Cardiac muscle cell (in vitro differentiated cells and primary cell): ENCODE measurements around the gene PTGFRN. TPM values are rescaled to one million over a fixed set of nuclear protein-coding genes. Genes with fewer than 3 reads are reported as not detected.

Experiments
- DNase-seq, 2 donors: peaks; one replicate each; pipeline versions ENCODE4 v3.0.0 to v3.0.0-alpha.2; 2010 to 2017; ENCODE audit warnings: low read depth in 1 of 2, low spot score in 1 of 2
- H3K27ac ChIP-seq: fragments of 200-600 bp; sonication (generic); 2 replicates; pipeline ENCODE4 v1.5.1; 2016
- H3K27me3 ChIP-seq: fragments of 200-600 bp; sonication (generic); 2 replicates; pipeline ENCODE4 v1.6.0; 2016; ENCODE audit warnings: control low read depth
- H3K36me3 ChIP-seq: fragments of 200-600 bp; sonication (generic); 2 replicates; pipeline ENCODE4 v1.5.1; 2016; ENCODE audit warnings: control low read depth
- H3K4me1 ChIP-seq: fragments of 200-600 bp; sonication (generic); 2 replicates; pipeline ENCODE4 v1.8.1; 2017; ENCODE audit warnings: low read depth, mild to moderate bottlenecking, mixed run types
- H3K4me3 ChIP-seq: fragments of 200-600 bp; sonication (generic); 2 replicates; pipeline ENCODE4 v1.5.1; 2016; ENCODE audit warnings: mild to moderate bottlenecking
- H3K9me3 ChIP-seq: fragments of 200-600 bp; sonication (generic); 2 replicates; pipeline ENCODE4 v1.5.1; 2017; ENCODE audit warnings: low read depth, mild to moderate bottlenecking, control low read depth
- polyA plus RNA-seq: library from polyadenylated mRNA; unstranded; fragments of >200 nt; fragmentation: Nextera tagmentation; extraction: Ambion mirVana; gene quantifications from 2 replicates; pipeline ENCODE4 v1.2.1, GENCODE V29; 2016
- total RNA-seq: library from RNA; depleted of rRNA; stranded (reverse); fragments of >200 nt; gene quantifications from 2 replicates; pipeline ENCODE4 v1.2.3, GENCODE V29; 2016
- TF ChIP-seq, protein P1 (sequence below): IDR thresholded peaks from 2 replicates; pipeline ENCODE4 v1.5.1; 2012; ENCODE audit warnings: low read depth, mild to moderate bottlenecking, low read length

PTGFRN gene
- total and polyA plus RNA-seq, 2 experiments from 2014 or later = 47.5 to 72.4 TPM

DNA sequence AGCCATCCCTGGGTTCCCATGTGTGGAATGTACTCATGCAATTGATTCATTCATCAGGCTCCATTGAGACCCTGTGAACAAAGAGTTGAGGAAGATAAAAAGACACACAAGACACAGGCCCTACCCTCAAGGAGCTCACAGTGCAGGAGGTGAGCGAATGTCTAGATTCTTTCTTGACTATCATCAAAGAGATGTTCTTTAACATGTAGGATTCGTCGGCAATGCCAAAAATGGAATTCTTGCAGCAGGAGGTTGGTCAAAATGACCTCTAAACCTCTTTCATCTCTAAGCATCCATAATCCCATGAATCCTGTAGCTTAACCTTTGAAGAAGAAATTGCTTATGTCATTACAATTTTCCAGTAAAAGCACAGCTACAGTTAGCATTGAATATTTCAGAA is 122.5 kb downstream of the PTGFRN start:
- Histone ChIP-seq H3K27ac (no peak overlapping the region), H3K9me3 (no peaks in the 10 kb centered on the region), H3K36me3 (no peaks in the 10 kb centered on the region), H3K4me3 (no peak overlapping the region), H3K27me3 (no peaks in the 10 kb centered on the region), H3K4me1 (no peaks in the 10 kb centered on the region)
- TF ChIP-seq, protein P1, sequence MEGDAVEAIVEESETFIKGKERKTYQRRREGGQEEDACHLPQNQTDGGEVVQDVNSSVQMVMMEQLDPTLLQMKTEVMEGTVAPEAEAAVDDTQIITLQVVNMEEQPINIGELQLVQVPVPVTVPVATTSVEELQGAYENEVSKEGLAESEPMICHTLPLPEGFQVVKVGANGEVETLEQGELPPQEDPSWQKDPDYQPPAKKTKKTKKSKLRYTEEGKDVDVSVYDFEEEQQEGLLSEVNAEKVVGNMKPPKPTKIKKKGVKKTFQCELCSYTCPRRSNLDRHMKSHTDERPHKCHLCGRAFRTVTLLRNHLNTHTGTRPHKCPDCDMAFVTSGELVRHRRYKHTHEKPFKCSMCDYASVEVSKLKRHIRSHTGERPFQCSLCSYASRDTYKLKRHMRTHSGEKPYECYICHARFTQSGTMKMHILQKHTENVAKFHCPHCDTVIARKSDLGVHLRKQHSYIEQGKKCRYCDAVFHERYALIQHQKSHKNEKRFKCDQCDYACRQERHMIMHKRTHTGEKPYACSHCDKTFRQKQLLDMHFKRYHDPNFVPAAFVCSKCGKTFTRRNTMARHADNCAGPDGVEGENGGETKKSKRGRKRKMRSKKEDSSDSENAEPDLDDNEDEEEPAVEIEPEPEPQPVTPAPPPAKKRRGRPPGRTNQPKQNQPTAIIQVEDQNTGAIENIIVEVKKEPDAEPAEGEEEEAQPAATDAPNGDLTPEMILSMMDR = no peak
- no peak for DNase-seq

DNA sequence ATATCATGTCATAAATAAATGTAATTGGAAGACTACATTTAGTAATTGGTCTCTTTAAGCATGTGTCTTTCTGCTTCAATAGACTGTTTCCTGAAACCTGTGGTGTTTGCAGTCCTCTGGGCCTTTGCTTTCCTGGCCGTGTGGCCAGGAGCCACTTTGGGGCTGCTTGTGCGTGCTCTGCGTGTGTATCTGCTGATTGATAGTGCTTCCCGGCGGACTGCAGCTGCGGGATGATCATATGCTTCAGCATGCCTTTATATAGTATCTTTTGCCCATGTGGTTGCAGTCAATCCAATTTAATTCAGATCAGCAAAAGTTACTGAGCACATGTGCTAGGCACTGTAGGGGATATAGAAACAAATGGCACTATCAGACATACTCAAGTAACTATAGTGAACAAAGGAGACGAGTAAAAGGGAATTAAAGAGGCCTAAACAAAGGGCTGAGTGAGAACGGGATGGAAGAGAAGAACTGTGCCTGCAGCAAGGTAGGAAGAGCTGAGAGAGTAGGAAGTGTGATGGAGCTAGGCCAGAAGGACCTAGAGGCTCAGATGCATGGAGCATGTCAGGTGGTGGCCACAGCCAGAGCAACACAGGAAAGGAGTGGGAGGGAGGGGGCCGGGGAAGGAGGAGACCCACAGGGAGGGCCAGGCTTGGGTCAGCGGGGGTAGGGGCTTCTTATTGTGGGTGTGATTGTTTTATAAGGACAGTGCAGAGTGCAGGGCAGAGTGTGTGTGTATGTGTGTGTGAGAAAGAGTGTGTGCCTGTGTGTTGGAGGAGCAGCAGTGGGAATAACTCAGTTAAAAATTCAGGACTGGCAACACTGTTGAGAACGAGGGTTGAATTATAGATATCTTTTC is 123.2 kb downstream of the PTGFRN start:
- Histone ChIP-seq H3K36me3 (no peaks in the 10 kb centered on the region), H3K4me1 (no peaks in the 10 kb centered on the region), H3K27ac (no peak overlapping the region), H3K9me3 (no peaks in the 10 kb centered on the region), H3K4me3 (no peak overlapping the region), H3K27me3 (no peaks in the 10 kb centered on the region)
- no peak for DNase-seq
- TF ChIP-seq, protein P1 = no peak

DNA sequence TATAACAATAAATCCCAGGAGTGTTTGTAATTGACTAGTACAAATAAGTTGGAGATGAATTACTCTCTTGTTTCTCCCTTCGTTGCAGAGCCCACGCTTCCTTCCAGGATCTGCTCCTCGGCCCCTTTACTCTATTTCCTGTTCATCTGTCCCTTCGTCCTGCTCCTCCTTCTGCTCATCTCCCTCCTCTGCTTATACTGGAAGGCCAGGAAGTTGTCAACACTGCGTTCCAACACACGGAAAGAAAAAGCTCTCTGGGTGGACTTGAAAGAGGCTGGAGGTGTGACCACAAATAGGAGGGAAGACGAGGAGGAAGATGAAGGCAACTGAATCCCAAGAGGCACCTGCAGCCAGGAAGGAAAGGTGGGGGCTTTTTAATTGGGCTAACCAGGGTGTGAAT is 124.1 kb downstream of the PTGFRN start:
- no peak overlapping the region for H3K27ac ChIP-seq
- no peak for DNase-seq
- no peaks in the 10 kb centered on the region for H3K36me3 ChIP-seq
- H3K27me3 ChIP-seq = no peaks in the 10 kb centered on the region
- TF ChIP-seq, protein P1 = no peak
- no peaks in the 10 kb centered on the region for H3K4me1 ChIP-seq
- H3K4me3 ChIP-seq = no peak overlapping the region
- H3K9me3 ChIP-seq = no peaks in the 10 kb centered on the region

DNA sequence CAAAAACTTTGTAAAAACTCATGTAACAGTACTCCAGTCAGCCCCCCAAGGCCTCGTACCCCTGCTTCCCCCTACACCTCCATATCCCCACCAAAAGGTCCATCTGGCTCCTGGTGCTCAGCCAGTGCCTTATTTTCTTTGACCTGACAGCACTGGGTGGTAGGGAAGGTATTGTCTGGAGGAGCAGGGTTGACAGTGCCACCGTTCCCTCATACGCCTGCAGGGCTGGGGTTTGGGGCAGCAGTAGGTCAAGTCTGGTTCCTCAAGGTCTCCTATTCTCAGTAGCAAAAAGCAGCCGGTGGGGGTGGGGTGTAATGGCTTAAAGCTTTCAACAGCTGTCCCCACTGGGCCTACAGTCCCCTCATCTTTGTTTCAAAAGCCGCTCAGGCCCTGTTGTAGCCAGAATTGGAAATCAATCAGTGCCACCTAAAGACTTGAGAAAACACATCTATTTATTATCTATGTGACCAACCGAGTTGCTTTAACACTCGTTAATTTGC is 125.1 kb downstream of the PTGFRN start:
- Histone ChIP-seq H3K4me1 (no peaks in the 10 kb centered on the region), H3K4me3 (no peak overlapping the region), H3K27me3 (no peaks in the 10 kb centered on the region), H3K9me3 (no peaks in the 10 kb centered on the region), H3K36me3 (no peaks in the 10 kb centered on the region), H3K27ac (no peak overlapping the region)
- TF ChIP-seq, protein P1 = no peak
- no peak for DNase-seq

DNA sequence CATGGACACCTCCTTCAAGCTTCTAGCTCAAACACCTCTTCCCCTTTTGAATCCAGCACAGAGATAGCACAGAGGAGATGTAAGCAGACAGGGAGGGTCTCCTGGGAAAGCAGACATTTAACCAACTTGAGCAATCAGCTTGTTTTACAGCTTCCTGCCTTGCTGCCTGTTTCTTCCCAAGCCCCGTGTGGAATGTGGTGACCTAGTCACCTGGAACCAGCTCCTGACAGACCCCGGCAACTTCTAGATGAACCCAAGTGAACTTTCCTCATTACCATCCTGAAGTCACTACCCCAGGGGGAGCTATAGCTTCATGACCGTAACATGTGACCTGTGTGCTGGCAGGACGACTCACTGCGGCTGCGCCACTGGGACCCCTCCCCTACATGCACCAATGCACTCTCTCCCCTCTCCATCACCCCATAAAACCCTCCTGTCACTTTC is 126.3 kb downstream of the PTGFRN start:
- Histone ChIP-seq H3K4me3 (no peak overlapping the region), H3K36me3 (no peaks in the 10 kb centered on the region), H3K9me3 (no peaks in the 10 kb centered on the region), H3K27ac (no peak overlapping the region), H3K27me3 (no peaks in the 10 kb centered on the region), H3K4me1 (no peaks in the 10 kb centered on the region)
- TF ChIP-seq, protein P1 = no peak
- no peak for DNase-seq
